Middle frontal gyrus (tissue), 1 donor: ENCODE data around the gene GPC3.
"Not testable (repeated sequence)": the region's sequence is repeated elsewhere in the genome, so short reads cannot be mapped to it uniquely, and the experiment has no call there.

ENCODE experiments used
- DNase-seq: peaks from one replicate; pipeline ENCODE4 v3.0.0-alpha.2; 2015; ENCODE audit warnings: low spot score; ENCODE audit errors: extremely low spot score

GPC3 gene

DNA sequence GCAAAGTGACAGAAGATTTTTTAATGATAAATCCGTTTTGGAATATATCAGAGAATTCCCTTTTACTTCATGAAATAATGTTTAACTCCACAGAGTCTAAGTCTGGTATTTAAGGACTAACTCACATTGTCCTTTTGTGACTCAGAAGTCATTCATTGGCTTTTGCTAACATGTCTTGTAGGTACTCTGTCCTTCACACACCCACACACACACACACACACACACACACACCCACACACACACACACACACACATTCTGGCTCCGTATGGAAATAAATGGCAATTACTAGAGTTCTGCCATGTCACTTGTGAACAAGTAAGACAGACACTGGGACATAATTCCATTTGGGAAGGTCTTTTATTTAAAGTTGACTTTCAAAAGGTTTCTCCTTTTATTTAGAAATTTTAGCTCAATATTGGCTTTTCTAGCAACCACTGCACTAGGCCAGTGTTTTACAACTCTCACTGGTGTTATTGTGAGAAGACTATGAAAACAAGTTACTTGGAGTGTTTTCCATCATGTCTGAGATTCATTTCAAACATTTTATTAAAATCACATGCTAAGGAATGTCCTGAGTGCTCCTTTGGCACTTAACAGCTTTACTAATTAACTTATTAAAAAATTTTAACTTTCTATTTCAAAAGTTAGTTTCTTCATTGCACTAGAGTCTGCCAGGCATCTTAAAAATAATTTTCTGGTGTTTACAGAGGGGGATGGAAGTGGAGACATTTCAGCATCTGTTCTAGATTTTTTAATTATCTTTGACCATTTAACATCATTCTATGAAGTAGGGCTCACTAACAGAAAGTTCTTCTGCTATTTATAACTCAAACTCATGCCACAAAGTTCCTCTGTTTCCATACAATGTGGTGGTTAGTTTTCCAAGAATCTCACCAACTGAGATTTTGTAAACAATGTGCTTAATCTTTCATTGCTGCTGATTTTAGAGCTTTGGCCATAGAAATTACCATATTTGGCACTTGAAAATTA is 329.8 kb downstream of the GPC3 start:
- no peak for DNase-seq

DNA sequence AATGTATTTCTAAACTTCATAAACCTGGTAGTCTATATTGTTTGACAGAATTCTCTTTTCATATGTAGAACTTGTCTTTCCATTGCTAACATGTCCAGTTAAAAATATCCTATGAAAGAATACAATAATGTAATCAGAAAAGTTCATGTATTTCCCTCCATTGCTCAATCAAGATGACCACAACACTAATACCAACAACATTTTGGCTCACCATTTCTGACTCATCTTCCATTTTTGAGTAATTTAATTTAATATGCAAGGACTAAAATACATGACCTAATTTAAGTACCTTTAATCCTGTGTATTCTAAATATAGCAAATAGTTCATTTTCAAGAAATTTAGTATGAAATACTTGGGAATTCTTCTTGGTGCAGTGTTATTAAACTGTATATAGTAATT is 330.6 kb downstream of the GPC3 start:
- DNase-seq = no peak

- no peak for DNase-seq
Measured at GRCh38 chrX:133653358-133653757, 332.0 kb downstream of the GPC3 start.

DNA sequence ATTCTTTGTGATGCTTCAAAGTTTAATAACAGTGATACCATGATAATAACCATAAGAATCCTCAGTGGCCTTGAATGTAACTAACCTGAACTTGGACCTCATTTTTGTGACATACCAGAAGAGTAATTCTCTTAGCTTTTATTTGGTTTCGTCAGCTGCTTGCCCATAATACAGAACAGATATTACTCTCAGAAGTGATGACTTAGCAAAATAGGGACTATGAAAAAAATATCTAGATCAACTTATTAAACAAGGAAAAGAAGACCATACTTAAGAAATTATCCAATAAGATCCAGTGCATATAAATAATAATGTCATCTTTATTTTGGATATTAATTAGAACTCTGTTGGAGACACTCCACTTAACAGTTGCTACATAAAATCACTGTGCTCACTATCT is 333.2 kb downstream of the GPC3 start:
- no peak for DNase-seq

GRCh38 chrX:133650239-133650638 is 335.2 kb downstream of the GPC3 start:
- no peak for DNase-seq

- no peak for DNase-seq
Measured at GRCh38 chrX:133649651-133650050, 335.7 kb downstream of the GPC3 start.

- DNase-seq = no peak
Measured at GRCh38 chrX:133648594-133648993, 336.8 kb downstream of the GPC3 start.

DNA sequence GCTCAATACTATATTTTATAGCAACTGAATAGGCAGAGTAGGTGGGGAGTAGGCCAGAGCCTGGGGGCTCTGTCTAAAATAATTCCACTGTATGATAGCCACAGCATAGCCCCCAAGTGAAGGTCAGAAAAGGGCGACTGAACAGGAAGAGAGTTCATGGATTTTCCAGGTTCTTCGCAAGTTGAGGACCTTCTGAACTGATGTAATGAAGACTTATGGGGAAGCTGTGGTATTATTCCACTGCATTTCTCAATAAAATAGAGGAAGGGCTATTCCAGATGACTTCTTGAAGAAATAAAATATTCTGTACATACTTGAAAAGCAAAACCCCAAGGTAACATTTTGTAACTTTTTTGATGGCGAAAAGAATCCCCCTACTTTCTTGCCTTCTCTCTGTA is 338.7 kb downstream of the GPC3 start:
- no peak for DNase-seq

- DNase-seq = no peak
Measured at GRCh38 chrX:133645977-133646718, 339.2 kb downstream of the GPC3 start.

GRCh38 chrX:133645256-133645655 is 340.1 kb downstream of the GPC3 start:
- DNase-seq = no peak

DNA sequence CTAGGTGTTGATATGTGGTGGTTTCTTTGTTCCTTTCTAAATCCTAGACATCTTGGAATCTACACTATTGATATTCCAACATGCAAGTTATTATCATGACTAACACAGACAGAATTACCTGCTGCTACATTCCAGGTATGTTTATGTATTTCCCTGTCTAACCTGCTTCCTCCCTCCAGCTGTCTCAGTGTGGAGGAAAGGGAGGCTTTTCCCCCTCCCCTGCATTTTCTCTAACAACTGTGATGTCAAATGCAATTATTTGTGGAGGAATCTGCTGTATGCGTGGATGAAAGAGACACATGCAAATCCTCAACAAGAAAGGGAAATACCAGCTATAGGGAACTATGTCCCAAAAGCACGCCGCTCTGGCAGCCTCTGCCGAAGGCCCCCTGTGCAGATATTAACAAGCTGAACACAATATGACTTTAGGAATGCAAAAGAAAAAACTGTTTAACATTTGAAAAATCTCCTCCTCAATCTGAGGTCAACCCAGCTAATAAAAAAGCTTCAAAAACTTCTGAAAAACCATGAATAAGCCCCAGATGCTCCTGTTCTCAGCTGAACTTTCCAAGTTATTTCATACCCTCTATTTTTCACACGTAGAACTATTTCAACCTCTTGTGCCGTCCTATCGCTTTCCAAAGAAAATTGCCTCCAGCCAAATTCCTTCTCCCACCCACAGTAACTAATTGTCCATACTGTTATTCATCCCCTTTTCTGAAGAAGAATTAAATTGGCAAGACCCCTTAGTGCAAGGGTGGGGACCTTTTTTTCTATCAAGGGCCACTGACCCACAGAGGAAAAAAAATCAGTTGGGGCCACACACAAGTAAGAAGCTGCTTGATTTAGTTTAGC is 345.0 kb downstream of the GPC3 start:
- no peak for DNase-seq

DNA sequence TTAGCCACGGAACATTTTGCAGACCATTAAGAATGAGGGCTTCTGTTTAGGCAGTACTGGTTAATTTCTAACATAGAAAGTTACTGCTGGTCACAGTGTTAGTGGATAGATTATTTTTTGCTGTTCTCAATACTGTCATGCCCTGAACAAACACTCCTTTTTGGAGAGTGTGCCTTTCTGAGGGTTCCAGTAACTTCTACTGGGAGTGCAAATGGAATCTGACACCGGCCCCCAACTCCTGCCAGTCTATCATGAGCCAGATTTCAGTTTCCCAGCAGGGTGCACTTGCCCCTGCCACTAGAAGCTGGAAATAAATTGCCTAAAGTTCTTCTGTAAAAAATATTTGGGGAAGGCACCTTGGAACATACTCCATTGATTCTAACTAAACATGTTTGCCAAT is 345.7 kb downstream of the GPC3 start:
- DNase-seq = no peak

- DNase-seq = no peak
Measured at GRCh38 chrX:133638285-133638684, 347.1 kb downstream of the GPC3 start.

- DNase-seq = no peak
Measured at GRCh38 chrX:133637765-133638164, 347.6 kb downstream of the GPC3 start.

DNA sequence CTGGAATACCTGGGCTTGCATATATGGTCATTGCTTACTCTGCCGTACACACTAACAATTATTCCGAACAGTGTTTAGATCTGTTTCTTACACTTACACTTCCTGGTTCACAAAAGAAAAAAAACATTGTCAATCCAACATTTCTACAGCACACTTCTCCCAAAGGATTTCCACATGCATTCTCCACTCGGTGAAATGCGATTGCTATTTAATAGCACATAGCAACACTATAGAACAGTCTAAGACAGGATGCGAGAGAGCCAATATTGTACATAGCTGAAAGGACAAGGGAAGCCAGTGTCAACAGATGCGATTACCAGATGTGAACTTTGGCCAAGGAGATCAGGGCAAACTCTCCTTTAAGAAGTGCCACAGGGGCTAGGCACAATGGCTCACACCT is 349.4 kb downstream of the GPC3 start:
- no peak for DNase-seq

GRCh38 chrX:133634416-133634815 is 351.0 kb downstream of the GPC3 start:
- no peak for DNase-seq

GRCh38 chrX:133633950-133634349 is 351.4 kb downstream of the GPC3 start:
- no peak for DNase-seq

GRCh38 chrX:133633162-133633561 is 352.2 kb downstream of the GPC3 start:
- no peak for DNase-seq

GRCh38 chrX:133630362-133630761 is 355.0 kb downstream of the GPC3 start:
- DNase-seq = no peak

- DNase-seq = no peak
Measured at GRCh38 chrX:133627673-133628072, 357.7 kb downstream of the GPC3 start.

DNA sequence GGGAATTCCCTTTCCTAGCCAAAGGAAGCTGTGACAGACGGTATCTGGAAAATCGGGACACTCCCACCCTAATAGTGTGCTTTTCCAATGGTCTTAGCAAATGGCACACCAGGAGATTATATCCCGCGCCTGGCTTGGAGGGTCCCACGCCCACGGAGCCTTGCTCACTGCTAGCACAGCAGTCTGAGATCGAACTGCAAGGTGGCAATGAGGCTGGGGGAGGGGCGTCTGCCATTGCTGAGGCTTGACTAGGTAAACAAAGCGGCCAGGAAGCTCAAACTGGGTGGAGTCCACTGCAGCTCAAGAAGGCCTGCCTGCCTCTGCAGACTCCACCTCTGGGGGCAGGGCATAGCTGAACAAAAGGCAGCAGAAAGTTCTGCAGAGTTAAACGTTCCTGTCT is 364.0 kb downstream of the GPC3 start:
- DNase-seq = not testable (repeated sequence)

DNA sequence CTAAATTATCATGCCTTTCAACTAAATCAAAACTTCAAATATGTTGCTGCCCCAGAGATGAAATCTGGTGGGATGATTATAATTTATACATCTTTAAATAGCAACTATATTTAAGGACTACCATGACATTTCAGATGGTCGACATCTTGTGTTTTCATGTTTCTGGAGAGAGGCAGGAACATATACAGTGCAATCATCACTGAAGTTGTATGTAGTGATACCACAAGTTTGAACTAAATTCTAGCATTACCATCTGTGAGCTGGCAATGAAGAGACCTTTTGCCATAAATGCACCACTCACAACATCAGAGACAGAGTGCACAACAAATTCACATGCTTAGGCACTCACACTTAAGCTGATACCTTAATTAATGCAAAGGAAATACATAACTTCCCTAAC is 373.7 kb downstream of the GPC3 start:
- no peak for DNase-seq
